ENCODE data around the gene SCRN1.
"Not testable (repeated sequence)": the region's sequence is repeated elsewhere in the genome, so short reads cannot be mapped to it uniquely, and the experiment has no call there.

The SCRN1 gene

DNA sequence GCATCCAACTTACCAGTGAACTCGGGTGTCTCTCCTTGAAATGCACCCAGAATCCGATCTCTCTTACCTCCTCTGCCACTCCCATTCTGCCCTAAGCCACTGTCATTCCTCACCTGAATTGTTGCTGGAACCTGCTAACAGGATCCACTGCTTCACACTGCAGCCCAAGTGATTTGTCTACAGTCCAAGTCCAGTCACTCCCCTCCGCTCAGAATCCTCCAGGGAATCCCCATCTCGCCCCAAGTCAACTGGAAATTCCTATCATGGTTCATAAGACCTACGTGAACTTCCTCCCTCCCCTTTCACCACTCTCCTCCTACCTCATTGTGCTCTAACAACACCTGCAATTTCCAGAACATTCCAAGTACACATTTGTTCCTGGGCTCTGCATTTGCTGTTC lies 91.3 kb downstream of the SCRN1 start:
- no peak overlapping the region for H3K4me3 ChIP-seq (ENCODE audit: low read depth, low read length)
- DNase-seq (ENCODE audit: low read depth), result no peak

DNA sequence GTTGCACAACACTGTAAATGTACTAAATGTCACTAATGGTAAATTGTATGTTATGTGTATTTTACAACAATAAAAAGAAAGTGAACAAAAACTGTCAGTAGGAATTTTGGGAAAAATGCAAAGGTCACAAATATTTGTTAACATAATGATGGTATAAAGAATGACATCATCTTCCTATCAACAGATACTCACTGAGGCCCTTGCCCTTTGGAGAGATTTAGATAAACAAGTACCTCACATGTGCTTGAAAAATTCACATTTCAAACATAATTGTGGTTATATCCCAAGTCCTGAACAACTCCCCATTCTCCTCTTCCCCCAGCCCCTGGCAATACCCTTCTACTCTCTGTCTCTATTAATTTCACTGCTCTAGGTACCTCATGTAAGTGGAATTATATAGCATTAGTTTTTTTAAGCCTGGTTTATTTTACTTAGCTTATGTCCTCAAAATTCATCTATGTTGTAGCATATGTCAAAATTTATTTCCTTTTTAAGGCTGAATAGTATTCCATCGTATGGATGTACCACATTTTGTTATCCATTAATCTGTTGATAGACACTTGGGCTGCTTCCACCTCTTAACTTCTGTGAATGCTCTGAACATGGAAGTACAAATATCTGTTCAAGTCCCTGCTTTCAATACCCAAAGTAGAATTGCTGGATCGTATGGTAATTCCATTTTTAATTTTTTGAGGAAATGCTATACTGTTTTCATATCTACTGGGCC lies 92.8 kb downstream of the SCRN1 start:
- no peak overlapping the region for H3K4me3 ChIP-seq (ENCODE audit: low read depth, low read length)

DNA sequence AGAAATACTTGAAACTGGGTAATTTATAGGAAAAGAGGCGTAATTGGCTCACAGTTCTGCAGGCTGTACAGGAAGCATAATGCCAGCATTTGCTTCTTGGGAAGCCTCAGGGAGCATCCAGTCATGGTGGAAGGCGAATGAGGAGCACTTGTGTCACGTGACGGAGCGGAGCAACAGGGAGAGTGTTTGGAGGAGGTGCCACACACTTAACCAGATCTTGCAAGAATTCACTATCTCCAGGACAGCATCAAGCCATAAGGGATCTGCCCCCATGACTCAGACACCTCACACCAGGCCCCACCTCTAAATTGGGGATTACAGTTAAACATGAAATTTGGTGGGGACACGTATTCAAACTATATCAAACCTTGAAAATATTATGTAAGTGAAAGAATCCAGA lies 94.0 kb downstream of the SCRN1 start:
- no peak overlapping the region for H3K4me3 ChIP-seq (ENCODE audit: low read depth, low read length)
- DNase-seq (ENCODE audit: low read depth), result no peak

More for the DNA sequence above, 92.8 kb downstream of the SCRN1 start:
- DNase-seq (ENCODE audit: low read depth), result no peak

DNA sequence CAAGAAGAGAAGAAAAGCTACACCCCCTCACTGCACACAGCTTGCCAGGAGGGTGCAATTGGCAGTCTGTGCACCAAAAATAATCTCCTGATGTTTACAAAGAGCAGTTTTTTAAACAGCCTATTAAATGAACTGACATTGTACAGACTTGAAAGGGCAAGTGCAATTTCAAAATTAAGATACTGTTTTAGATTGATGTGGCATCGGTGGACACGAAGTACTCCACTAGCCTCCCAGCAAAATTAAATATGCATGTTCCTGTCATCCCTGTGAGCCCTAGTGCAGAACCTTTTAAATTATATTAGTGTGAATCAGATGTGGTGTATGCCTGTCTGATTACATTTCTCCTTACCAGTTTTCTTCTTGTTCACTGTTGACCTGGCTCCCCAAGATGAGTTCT lies 95.3 kb downstream of the SCRN1 start:
- no peak for DNase-seq (ENCODE audit: low read depth)
- H3K4me3 ChIP-seq (ENCODE audit: low read depth, low read length), result no peak overlapping the region

DNA sequence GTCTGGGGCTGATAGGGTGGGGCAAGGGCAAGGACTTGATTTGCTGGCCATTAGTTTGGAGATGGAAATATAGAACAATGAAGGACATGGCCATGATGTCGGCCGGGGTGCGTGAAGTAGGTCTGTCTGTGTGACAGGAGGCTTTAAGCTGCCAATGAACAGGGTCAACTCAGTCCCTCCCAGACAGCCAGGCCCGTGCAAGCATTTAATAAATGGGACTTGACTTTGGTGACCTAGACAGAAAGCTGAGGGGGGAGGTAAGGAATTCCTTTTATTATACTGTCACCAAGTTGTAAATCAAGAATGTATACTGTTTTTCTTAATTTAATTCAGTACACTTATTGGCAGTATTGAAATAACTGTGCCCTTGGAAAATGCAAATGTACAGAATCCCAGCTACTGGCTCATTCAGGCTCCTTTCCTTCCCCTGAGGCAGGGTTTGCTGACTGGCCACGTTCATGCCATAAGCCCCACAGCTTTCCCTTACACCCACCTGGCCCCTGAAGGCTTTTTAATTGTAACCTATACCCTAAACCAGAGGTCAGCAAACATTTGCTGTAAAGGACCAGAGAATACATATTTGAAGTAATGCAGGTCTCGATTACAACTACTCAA lies 96.1 kb downstream of the SCRN1 start:
- no peak for DNase-seq (ENCODE audit: low read depth)
- H3K4me3 ChIP-seq (ENCODE audit: low read depth, low read length), result no peak overlapping the region

DNA sequence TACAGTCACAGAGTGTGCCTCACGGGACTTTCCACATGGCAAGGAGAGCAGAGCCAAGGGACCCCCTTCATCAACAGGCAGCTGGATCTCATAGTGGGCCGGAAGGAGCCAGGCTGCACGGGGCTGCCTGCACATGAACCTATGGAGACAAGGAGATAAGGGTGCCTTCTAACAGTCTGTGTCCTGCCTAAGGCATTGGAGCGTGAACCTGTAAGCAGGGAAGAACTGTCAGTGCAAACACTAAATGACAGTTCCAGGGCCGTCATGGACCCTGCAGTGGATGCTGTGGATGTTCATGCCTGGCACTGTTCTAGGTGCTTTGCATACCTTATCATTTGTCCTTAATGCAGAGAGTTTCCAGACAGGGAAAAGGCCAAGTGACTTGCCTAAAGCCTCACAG lies 97.4 kb downstream of the SCRN1 start:
- DNase-seq (ENCODE audit: low read depth), result no peak

DNA sequence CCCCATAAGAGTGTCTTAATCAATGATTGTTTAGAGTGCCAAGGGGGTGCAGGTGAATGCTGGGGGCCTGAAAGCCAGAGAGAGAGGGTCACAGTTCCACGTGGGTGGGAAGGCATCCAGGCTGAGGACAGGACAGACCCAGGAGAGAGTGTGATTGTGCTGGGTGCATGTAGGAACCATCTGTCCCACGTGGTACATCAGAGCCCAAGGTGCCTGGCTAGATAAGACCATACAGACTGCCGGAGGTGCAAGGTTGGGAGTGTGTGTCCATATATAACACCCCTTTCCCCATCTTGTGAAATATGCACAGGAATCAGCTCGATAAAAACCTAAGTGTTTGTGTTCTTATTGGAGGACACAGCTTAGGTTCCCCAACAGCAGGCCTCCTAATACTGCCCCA lies 97.8 kb downstream of the SCRN1 start:
- no peak for DNase-seq (ENCODE audit: low read depth)
- H3K4me3 ChIP-seq (ENCODE audit: low read depth, low read length), result no peak overlapping the region

More for the DNA sequence above, 97.4 kb downstream of the SCRN1 start:
- no peak overlapping the region for H3K4me3 ChIP-seq (ENCODE audit: low read depth, low read length)

DNA sequence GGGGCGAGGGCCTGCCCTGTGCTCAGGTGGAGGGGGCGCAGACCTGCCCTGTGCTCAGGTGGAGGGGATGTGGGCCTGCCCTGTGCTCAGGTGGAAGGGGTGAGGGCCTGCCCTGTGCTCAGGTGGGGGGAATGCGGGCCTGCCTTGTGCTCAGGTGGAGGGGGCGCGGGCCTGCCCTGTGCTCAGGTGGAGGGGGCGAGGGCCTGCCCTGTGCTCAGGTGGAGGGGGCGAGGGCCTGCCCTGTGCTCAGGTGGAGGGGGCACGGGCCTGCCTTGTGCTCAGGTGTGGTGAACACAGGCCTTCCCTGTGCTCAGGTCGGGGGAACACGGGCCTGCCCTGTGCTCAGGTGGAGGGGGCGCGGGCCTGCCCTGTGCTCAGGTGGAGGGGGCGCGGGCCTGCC lies 98.8 kb downstream of the SCRN1 start:
- H3K4me3 ChIP-seq (ENCODE audit: low read depth, low read length); DNase-seq (ENCODE audit: low read depth): not testable (repeated sequence)

- DNase-seq (ENCODE audit: low read depth), result no peak
- H3K4me3 ChIP-seq (ENCODE audit: low read depth, low read length), result no peak overlapping the region
These were observed 99.3 kb downstream of the SCRN1 start for GRCh38 chr7:29890251-29890650.

GRCh38 chr7:29889288-29889687 lies 100.3 kb downstream of the SCRN1 start:
- no peak overlapping the region for H3K4me3 ChIP-seq (ENCODE audit: low read depth, low read length)
- DNase-seq (ENCODE audit: low read depth), result no peak

DNA sequence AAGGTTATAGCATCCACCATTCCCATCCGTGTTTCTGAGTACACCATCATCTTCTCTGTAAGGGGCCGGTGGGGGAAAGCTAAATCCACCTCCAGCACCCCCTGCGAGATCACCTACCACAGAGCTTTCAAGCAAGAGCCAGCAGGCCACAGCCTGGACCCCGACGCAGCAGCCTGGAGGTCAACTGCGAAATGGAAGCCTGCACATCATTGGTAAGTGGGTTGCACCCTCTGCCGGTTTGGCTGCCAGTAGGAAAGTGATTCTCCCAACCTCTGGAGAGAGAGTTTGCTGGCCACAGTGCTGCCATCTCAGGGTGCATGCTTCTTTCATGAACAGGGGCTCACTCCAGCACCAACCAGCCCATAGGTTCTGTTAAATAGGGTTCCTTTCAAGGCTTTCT lies 101.6 kb downstream of the SCRN1 start:
- no peak overlapping the region for H3K4me3 ChIP-seq (ENCODE audit: low read depth, low read length)
- DNase-seq (ENCODE audit: low read depth), result no peak

DNA sequence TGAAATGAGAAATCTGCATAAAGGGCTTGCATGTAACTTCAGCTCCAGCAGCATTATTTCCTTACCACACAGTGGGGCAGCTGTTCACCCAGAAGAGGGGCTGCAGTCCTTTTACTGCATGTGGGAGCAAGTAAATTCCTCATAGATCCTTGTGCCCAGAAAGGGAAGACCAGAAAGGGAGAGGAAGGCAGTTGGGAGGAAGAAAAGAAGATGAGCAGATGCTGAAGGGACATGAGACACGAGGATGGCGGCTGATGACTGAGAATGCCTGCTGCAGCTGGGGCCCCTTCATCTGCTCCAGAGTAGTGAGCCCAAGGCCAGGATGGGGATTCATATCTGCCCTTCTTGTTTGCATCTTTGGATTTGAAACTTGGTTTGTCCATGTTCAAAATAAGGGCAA lies 102.8 kb downstream of the SCRN1 start:
- no peak for DNase-seq (ENCODE audit: low read depth)
- no peak overlapping the region for H3K4me3 ChIP-seq (ENCODE audit: low read depth, low read length)

DNA sequence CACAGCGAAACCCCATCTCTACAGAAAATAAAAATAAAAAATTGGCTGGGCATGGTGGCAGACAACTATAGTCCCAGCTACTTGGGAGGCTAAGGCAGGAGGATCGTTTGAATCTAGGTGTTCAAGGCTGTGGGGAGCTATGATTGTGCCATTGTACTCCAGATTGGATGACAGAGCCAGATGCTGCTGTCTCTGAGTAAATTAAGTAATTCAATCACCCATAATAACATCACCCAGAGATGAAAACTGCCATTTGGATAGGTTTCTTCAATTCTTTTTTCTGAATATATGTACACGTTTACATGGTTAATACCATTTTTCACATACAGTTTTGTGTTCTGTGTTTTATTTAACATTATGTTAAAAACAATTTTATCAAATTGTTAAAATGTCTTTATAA lies 104.0 kb downstream of the SCRN1 start:
- H3K4me3 ChIP-seq (ENCODE audit: low read depth, low read length), result no peak overlapping the region
- DNase-seq (ENCODE audit: low read depth), result no peak

DNA sequence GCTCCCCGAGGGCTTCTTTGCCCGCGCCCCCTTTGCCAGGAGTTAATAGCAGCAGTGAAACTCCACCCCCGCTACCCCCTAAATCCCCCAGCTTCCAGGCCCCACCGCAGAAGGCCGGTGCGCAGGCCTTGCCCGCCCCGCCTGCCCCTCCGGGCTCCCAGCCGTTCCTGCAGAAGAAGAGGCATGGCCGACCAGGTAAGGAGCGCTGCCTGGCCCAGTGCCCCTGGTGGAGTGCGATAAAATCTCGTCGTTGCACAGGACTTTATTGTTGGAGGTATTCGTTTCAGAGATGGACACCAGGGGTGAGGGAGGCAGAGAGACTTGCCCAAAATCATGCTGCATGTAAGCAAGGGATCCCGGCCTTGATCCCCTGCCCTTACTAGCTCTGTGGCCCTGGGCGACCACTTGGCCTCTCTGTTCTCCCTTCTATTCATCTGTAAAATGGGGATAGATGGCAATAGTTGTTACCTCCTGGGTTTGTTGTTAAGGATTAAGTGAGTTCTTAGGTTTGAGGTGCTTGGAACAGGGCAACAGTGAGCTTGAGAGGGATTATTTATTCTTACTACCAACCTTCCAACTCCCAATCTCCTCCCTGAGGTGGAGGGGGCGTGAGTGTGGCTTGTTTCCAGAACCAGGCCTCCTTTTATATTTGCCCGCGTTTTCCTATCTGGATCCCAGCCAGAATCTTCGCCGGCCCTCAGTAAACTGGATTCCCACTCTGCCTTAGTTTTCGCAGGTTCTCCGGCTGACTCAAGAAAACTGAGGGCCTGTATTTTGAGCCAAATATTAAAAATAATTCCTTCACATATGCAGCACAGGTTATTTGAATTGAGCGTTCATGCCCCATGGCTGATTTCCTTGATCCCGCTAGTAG lies 105.0 kb downstream of the SCRN1 start:
- H3K4me3 ChIP-seq (ENCODE audit: low read depth, low read length), result no peak overlapping the region

GRCh38 chr7:29883462-29884398 lies 105.9 kb downstream of the SCRN1 start:
- DNase-seq (ENCODE audit: low read depth), result no peak
- no peak overlapping the region for H3K4me3 ChIP-seq (ENCODE audit: low read depth, low read length)

More for the DNA sequence above, 105.0 kb downstream of the SCRN1 start:
- no peak for DNase-seq (ENCODE audit: low read depth)

GRCh38 chr7:29882481-29882880 lies 107.1 kb downstream of the SCRN1 start:
- H3K4me3 ChIP-seq (ENCODE audit: low read depth, low read length), result no peak overlapping the region
- no peak for DNase-seq (ENCODE audit: low read depth)

GRCh38 chr7:29881724-29882123 lies 107.9 kb downstream of the SCRN1 start:
- no peak for DNase-seq (ENCODE audit: low read depth)
- H3K4me3 ChIP-seq (ENCODE audit: low read depth, low read length), result no peak overlapping the region

DNA sequence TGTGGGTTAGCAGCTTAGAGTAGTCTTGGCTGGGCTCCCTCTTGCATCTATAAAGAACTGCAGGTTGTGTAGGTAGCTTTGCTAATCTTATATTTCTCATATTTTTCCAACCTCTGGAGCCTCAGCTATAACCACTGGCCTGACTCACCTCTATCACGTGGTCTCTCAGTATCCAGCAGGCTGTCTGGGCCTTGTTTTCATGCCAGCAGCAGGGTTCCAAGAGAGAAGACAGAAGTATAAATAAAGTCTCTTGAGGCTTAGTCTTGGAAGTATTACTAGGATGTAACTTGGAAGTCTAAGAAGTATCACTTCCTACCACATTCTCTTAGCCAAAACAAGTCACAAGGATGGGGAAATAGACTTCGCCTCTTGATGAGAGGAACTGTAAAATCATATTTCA lies 110.0 kb downstream of the SCRN1 start:
- H3K4me3 ChIP-seq (ENCODE audit: low read depth, low read length), result no peak overlapping the region
- DNase-seq (ENCODE audit: low read depth), result no peak

DNA sequence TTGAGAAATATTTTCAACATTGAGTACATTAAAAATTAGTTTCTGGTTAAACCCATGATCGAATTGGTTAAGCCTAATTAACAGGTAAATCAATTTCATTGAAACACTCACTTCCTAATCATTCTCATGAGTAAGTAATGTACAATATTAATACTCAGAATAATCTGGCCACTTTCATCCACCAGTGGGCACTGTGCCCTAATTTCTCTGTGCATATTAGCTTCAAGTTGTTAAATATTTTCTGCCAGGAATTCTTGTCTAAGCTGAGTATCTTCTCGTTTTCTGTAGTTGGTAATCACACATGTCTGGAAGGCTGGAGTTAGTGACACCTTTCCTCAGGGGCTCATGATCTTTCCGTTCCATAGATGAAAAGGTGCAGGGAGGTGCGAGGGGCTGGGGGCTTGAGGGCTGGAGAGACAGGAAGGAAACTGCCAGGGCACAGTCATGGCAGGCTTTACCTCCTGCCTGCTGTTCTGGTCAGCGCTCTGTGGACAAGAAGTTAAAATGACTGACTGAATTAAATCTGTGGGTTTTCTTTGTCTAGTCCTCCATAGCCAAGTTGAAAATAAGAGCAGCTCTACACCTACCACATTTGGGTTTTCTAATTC lies 111.4 kb downstream of the SCRN1 start:
- H3K4me3 ChIP-seq (ENCODE audit: low read depth, low read length), result no peak overlapping the region
- no peak for DNase-seq (ENCODE audit: low read depth)

Measured in skeletal muscle cell (primary cell).